GM18517 (cell line): ENCODE data around the gene DKK3.

Experiments used
- ATAC-seq: cut with Tn5 transposase; IDR thresholded peaks from one replicate; pipeline ENCODE4 v1.9.1; 2021; ENCODE audit warnings: mild to moderate bottlenecking, moderate library complexity; ENCODE audit not compliant: unreplicated experiment

DKK3 gene

DNA sequence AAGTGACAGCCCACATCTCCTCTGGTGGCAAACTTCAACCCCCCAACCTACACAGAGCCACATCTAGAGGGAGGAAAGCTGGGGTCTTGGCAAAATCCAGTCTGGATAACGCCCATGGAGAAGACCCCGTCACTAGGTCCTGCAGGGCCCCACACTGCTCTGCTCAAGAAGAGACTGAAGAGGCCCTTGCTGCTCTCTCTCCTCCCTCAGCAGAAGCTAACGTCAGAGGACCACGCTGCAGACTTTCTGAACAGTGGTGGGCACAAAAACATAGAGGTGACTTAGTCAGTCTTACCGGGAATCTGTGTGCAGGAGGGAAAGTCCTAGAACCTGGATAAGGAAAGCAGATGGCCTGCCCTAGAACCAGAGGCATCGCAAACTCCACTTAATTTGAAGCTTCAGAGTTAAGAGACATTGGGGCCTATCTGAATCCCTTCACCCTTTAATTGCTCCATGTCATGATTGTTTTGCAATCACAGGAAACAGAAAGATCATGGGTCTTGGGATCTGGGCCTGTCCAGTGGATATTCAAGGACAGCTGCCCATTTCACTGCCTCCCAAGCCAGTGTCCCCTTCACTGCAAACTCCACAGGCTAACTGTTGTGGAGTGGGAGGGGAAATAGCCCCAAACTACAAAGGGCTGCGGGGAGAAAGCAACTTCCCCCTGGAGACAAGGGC, 1.7 kb downstream of the DKK3 start:
- no peak for ATAC-seq

DNA sequence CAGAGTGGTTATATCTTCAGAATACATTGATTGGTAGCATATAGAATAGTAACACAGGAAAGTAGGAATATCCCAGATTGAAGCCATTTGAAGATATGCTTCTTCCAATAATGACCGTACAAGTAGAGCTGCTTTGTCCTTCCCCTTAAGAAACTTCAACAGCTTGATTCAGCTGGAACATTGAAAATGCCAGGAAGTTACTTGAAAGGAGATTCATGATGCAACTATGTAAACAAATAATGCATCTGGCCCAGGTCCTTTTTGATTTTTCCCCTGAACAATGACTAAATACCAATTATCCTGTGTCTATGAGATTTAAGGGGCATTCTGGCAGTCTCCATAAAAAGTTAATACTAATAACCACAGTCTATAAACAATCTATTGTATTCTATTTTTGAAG, 3.0 kb downstream of the DKK3 start:
- no peak for ATAC-seq

DNA sequence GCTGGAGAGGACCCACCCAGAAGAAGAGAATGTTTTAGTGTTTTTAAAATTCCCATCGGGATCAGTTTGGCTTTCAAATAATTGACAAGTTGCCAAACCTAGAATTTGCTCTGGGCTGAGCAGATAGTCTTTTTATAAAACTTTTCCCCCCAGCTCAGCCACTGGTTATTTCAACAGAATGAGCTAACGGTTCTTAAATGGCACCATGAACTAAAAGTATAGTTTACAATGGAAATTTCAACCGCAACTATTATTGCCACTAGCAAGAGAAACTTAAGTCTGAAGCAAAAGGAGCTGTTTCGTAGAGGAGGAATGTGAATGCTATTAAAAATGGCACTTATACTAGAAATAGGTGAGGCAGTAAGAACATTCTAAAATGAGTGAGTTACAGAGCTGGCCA, 3.4 kb downstream of the DKK3 start:
- ATAC-seq, result no peak

DNA sequence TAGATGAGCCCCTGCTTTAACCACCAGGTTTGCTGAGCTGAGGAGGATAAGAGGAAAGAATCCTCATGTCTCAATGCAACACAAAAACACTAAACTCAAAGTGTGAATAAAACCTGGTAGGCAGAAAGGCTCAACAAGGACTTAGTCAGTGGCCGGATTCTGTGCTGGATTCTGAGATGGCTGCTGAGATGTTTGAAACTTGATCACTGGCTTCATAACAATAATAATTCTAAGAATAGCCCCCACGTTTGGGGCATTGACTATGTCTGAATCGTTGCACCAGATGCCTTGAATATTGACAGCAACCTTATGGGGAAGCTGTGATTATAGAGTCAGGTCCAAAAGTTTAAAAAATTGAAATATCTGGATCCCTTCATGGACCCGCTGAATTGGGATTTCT, 4.6 kb downstream of the DKK3 start:
- ATAC-seq, result no peak

DNA sequence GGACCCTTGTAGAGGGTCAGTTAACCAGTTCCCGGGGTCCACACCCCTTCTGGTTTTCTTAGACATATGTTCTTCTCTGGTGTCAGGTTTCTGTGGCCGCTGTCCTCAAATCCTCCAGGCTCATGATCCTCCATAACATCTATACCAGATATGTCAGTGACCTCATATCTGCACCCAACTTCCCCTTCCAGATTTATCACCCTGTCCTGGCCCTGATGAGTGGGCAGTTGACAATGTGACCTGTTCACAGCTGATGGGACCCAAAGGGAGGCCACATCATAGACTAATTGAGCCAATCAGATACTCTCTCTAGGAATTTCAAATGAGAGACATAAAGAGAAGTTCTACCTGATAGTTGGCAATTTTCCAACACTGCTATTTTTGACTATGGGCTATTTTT, 5.1 kb downstream of the DKK3 start:
- no peak for ATAC-seq

DNA sequence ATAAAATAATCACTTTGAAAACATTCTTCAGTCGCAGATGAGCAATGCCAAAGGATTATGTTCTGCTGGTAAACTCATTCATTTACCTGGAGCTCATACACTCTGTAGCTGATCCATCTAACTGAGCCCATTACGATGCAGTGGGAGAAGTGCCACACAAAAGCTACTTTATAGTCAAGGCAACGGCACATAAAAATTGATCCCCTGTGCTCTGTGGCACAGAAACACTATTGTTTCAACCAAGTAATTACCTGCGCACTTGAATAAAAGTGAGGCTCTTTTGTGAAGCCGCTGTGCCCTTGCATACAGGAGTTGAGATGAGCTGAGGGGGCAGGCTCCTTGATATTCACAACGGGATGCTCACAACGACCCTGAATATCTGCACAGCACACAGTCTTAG, 7.2 kb downstream of the DKK3 start:
- no peak for ATAC-seq

DNA sequence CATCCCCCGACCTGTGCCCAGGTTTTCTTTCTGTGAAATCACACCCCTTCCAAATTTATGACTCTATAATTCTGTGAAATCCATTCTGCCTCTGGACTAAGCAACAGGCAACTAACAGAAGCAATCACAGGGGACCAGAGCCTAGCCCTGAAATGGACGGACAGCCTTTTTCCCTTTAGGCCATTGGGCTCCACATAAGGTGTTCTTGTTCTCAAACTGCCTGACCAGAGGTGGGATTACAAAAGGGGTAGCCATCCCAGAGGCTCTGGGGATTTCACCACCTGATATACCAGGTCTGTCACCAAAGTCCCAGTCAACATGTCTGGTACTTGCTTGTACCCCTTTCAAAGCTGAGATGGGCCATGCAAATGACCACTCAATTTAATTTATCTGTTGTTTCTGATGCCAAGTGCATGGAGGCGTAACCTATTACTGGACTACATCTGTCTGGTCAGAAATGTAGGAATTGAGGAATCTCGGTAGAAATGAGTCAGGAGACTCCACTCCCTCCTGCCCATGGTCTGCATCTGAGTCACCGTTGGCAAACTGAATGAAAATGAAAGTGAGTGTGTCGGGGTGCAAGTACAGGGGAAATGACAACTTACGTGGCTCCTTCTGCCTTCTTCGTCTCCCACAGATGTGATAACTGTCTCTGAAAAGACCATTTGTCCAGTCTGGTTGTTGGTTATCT, 10.2 kb downstream of the DKK3 start:
- no peak for ATAC-seq

DNA sequence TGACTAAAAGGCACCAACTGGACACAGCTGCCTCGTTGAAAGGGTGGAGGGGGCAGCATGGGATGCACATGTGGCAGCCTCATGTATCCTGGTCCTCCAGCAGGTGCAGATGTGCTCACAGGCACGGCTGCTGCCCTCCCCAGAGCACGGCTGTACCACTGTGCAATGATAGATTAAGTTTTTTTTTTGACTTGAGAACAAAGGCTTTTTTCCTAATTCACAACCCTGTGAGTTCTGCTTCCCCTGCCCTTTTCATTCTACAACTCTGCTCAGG, 11.4 kb downstream of the DKK3 start:
- no peak for ATAC-seq

DNA sequence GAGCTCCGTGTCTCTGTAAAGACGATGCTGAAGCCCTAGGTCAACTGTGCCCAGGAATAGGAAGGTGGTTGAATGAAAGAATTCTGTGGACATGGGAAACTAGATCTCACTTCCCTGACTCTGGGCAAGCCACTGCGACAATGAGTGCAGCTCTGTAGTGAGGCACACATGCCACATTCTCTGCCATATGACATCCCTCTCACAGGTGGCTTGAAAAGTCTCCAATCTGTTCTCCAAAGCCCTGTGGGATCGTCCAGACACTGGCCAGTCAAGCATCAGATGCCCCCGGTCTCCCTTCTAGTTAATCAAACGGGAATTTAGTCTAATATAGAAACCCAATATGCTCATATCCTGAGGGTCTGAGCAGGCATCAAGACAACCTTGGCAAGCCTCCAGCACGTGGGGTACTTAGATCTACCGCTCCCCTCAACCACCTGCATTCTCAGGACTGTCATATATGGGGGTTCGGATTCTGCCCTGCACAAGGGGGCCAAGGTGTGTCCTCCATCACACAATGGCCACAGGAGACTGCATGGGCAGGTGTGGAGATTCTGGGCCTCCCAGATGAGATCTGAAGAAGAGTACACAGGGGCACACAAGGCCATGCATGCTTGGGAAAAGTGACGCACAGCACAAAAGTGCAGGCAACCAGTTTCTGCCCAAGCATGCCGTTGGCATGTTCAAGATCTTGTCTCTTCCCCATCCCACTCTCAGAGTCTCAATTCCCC, 11.9 kb downstream of the DKK3 start:
- no peak for ATAC-seq

DNA sequence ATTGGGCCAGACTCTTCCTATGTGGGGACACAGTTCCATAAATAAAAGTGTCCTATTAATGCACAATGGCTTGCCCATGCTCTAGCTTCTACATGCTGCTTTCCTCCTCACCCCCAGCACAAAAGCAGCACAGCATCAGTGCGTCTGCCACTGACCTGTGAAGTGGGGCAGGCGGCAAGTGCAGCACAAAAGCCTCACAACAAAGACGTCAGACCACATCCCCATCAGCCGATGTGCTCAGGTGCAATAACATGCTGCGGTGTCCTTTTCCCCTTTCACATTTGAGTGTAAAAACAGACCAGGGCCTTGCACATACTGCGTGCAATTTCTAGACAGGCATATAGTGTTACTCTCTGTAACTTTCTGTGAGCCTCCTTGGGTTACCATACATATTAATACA, 12.8 kb downstream of the DKK3 start:
- no peak for ATAC-seq

DNA sequence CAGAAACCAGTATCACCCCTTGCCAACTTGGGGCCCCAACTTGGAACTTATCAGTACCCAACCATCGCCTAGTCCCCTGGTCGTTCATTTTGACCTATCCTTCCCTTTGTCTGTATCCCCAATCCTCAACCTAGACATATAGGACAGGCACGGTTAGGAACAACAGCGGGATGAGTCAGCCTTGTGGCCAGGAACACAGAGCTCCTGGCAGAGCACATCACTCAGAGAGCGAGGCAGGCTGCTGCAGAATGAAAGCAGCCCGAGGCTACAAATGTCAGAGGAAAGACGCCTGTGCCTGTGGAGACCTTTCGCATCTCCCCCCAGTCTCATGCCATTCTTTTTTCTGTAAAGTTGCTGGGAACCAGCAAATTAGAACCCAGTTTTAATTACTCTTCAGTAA, 14.6 kb downstream of the DKK3 start:
- no peak for ATAC-seq

DNA sequence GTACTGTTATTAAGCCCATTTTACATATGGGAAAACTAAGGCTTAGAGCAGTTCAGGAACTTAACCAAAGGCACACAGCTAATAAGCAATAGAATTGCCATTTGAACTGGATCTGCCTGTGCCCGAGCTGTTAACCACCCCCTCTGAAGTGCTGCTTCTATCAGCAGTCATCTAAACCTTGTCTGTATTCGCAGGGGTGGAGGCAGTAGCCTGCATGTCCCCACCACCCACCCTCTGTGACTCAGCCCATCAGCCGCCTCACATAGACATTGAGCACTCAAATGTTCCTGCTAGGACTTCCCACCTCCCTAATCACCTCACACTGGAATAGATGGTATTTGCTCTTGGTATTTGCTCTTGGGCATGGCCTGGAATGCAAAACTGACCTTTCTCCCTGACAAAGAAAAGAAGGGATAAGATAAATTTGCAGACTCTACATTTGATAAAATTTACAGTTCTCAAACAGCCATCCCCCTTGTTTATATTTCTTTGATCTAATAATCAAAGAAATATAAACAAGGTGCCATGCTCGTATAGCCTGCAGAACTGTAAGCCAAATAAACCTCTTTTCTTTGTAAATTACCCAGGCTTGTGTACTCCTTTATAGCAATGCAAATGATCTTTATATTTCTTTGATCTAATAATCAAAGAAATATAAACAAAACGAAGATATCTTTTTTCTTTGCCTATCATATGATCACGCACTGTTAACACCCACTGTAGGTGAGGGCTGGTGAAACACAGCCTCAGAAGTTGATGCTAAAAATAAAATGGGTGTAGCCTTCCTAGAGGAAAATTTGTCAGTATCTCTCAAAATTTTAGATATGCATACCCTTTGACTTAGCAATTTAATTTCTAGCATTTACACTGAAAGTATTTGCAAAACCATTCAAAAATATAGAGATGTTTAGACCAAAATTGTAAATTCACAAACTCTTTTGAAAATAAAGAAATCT, 15.9 kb downstream of the DKK3 start:
- no peak for ATAC-seq

DNA sequence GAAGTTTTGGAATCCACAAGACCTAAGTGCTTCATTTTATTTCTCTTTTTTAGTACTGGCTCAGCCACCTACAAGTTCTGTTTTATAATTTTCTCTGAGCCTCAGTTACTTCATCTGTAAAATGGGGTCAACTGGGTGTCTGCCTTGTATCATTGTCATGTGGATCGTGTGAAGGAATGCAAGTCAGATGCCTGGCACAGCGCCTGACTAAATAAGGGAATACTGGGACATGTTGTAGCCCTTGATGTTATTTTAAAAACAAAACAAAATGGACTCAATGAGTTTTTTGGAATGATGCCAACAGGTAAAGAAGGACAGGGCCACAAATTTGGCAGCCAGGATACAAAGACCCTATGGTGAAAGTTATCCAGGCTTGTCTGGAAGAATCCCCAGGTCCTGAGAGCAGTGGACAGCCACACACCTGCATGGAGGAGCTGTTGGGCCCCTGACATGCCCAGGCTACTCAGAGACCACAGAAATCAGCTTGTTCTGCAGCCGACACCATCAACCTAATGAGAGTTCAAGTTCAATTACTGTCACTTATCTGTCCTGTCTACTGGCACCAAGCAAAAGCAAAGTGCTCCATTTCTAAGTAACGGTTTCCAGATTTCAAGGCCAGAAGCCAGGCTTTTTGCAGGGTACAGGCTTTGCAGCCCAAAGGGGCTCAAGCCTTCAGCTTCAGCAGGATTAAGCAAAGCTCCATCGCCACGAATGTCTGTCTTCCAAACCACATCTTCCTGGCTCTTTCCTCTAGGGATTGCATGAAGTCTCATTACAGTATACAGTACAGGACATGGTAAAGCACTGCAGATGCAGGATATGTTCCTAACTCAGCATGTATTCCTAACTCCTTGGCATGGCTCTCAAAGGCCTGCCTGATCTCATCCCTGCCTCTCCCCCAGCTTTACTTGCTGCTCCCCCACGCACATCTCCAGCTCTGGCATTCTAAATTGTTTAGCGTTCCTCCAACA, 18.4 kb downstream of the DKK3 start:
- ATAC-seq, result no peak

DNA sequence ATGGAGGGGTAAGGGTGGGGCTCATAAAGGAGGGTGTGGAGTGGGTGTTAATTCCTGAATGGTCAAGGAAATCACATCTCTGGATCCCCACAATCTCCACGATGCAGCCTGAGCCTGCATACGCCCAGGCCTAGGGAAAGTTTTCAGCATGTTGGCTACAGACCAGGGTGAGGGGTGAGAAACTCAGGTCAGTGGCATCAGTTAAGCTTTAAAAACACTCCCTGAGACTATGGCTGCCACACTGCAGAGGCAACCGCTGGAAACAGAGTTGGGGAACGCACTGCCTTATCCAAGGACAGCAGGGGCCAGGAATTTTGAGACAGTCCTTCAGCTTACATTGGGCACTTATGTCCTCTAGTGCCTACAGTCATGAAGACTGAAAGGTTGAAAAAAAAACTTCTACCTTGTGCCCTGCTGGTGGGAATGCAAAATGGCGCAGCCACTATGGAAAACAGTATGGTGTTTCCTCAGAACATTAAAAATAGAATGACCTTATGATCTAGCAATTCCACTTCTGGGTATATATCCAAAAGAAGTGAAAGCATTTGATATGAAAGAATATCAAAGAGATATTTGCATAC, 19.7 kb downstream of the DKK3 start:
- no peak for ATAC-seq

DNA sequence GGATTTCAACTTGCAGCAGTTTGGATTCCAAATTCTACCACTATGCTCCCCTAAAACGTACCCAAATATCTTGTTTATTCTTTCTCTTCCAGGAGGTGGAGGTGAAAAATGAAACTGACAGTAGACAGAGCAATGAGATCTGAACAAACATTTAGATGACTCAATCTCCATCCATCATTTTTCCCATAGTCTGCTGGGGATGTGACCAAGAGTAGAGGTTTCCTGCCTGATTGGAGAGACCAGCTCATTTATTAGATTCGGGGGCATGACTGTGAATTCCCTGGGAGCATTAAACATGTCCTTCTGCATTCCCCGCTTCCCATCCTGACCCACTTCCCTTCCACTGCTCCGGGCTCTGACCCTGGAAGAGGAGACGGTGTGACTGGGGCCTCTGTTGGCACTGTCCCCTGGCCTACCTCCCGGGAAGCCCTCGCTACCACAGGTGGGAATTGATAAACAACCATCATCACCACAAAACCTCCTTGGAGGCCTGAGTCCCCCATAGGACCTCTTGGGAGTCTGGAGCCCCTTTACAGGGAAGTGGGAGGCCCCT, 20.3 kb downstream of the DKK3 start:
- ATAC-seq, result no peak

DNA sequence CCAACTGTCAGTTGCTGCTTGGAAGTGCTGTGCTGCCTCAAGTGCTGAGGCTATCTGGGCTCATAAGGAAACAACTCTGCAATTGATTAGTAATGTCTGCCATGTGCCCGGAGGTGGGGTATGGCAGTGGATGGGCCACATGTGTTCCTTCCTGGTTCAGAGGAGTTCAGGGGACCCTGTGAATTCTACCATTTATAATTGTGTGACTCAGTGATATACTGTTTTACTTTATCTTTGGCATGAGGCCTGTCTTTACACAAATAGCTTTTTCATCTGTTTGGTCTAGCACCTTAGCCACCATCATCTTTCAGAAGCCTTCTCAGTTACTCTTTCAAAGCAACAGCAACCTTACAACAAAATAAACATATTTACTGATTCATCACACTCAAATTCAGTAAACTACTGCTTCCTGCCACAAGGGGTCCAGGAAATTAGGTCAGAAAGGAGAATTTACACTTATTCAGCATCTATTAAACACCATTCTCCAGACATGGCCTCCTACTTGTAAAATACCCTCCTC, 20.9 kb downstream of the DKK3 start:
- no peak for ATAC-seq

DNA sequence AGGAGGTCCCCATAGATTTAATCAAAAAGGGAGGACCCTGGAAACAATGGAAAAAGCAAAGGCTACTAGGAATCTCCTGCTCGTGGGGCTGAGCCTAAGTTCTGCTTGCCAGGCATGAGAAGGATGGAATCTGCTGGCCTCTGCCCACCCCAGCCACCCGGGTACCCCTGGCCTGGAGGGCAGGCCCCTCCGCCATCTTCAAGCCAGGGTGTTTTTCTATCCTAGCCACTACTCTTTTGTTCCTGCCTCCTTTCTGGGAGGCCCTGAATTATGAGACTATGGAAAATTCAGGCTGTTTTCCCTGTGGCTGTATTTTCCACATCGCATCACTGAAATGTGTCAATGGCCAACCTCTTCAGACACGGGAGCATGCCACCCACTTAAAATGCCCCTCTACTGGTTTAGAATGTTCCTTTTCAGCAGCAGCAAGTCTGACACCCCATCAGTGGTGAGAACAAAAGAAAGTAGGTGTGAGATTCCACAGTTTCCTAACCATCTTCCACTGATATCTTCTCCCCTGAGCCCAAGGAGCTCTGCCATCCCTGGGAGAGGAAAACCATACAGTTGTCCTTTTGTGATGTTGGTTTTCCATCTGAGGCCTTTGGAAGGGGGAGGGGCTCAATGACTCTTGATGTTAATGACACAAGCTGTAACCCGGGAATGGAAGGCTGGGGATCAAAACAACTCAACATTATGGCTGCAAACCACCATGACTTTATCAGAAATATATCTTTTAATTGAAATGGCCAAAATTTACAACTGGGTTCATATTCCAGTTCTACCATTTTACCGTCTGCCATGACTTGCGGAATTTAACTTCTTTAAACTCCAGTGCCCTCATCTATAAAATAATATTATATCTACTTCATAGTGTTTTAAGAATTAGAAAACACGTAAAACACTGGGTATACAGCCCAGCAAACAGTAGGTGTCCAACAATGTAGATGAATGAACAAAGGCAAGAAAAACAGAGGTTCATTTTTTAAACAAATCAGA, 22.2 kb downstream of the DKK3 start:
- ATAC-seq, result no peak
